Measurements from ENCODE around the gene PDE7B. TPM values are rescaled to one million over a fixed set of nuclear protein-coding genes. Genes with fewer than 3 reads are reported as not detected.

PDE7B gene
- total RNA-seq, 4 donors from 2014 or later = 1.4 to 11.6 (median 3.5) TPM

GRCh38 chr6:135974426-135974825, 122.9 kb downstream of the PDE7B start:
- Histone ChIP-seq H3K9me3 (no peaks in the 10 kb centered on the region), H3K36me3 (no peaks in the 10 kb centered on the region), H3K27ac (no peak overlapping the region), H3K4me3 (no peak overlapping the region), H3K27me3 (no peaks in the 10 kb centered on the region), H3K4me1 (no peaks in the 10 kb centered on the region)
- no peak for DNase-seq
- TF ChIP-seq POLR2A (IDR thresholded peaks at IDR 0.05) = no peak

DNA sequence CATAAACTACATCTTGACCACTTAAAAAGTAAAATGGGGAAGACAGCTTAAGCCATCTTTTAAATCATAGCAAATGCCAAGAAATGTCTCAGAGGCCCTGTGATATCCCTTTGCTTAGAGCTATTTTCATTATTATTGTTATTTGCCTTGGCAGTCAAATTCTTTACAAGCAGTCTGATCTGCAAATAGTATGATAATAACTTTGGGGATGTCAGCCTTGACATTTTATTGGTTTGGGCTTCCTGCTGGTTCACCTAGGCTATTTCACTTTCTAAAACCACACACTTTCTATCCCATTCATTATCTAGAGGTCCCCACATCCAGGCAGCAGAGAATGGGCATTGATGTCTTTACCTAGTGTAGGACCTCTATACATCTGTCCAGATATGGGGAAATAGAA, 125.1 kb downstream of the PDE7B start:
- Histone ChIP-seq H3K27ac (no peak overlapping the region), H3K4me3 (no peak overlapping the region), H3K4me1 (no peaks in the 10 kb centered on the region), H3K36me3 (no peaks in the 10 kb centered on the region), H3K9me3 (no peaks in the 10 kb centered on the region), H3K27me3 (no peaks in the 10 kb centered on the region)
- TF ChIP-seq POLR2A (IDR thresholded peaks at IDR 0.05) = no peak
- TF ChIP-seq, protein P1, sequence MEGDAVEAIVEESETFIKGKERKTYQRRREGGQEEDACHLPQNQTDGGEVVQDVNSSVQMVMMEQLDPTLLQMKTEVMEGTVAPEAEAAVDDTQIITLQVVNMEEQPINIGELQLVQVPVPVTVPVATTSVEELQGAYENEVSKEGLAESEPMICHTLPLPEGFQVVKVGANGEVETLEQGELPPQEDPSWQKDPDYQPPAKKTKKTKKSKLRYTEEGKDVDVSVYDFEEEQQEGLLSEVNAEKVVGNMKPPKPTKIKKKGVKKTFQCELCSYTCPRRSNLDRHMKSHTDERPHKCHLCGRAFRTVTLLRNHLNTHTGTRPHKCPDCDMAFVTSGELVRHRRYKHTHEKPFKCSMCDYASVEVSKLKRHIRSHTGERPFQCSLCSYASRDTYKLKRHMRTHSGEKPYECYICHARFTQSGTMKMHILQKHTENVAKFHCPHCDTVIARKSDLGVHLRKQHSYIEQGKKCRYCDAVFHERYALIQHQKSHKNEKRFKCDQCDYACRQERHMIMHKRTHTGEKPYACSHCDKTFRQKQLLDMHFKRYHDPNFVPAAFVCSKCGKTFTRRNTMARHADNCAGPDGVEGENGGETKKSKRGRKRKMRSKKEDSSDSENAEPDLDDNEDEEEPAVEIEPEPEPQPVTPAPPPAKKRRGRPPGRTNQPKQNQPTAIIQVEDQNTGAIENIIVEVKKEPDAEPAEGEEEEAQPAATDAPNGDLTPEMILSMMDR (IDR thresholded peaks at IDR 0.05) = no peak
- DNase-seq = no peak

DNA sequence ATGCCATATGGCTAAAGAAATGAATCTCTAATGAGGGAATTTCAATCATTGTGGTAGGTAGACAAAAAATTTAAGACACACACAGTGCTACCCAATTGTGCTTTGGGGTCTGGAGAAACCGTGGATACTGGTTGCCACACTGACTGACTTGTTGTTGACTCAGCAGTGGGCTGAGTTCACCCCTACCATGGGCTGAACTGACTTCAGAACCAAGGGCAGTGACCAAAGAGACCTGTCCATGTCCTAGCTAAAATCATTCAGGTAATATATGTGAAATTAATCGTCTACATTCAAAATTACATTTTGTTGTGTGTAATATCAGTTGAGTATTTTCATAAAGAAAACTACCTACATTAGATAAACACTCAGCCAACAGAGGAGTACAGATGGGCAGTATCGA, 131.6 kb downstream of the PDE7B start:
- no peak overlapping the region for H3K27ac ChIP-seq
- no peaks in the 10 kb centered on the region for H3K4me1 ChIP-seq
- DNase-seq = no peak
- no peaks in the 10 kb centered on the region for H3K27me3 ChIP-seq
- no peaks in the 10 kb centered on the region for H3K36me3 ChIP-seq
- no peak overlapping the region for H3K4me3 ChIP-seq
- no peaks in the 10 kb centered on the region for H3K9me3 ChIP-seq
- TF ChIP-seq POLR2A (IDR thresholded peaks at IDR 0.05) = no peak

DNA sequence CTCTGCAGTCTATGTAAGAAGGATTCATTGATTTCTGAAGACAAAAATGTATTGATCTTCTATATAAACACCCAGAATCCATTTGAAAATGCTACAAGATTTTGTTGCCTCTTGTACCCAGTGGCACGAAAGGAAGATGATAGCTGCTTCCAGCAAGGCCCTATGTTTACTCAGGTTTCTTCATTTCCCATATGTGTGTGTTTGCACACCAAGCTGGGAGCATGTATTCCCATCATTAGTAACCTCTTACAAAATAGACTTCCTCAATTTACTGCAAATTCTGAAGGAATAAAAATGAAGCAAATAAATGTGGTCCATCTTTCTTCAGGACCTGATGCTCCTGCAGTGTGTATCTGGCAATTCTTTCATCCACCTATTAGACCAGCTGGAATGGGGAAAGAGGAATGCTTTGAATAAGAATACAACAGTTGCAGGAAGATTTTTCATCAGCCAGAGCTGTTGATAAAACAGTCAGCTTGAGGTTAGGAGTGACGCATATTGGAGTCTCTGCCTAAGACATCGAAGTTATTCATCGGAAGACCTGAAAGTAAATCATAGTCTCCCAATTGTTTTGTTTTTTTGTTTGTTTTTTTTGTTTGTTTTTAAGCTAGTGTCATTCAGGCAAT, 132.3 kb downstream of the PDE7B start:
- H3K4me3 ChIP-seq = no peak overlapping the region
- TF ChIP-seq, protein P1 (IDR thresholded peaks at IDR 0.05) = no peak
- TF ChIP-seq POLR2A (IDR thresholded peaks at IDR 0.05) = no peak
- H3K36me3 ChIP-seq = no peaks in the 10 kb centered on the region
- no peaks in the 10 kb centered on the region for H3K9me3 ChIP-seq
- H3K27ac ChIP-seq = no peak overlapping the region
- no peaks in the 10 kb centered on the region for H3K4me1 ChIP-seq
- DNase-seq = no peak
- no peaks in the 10 kb centered on the region for H3K27me3 ChIP-seq

DNA sequence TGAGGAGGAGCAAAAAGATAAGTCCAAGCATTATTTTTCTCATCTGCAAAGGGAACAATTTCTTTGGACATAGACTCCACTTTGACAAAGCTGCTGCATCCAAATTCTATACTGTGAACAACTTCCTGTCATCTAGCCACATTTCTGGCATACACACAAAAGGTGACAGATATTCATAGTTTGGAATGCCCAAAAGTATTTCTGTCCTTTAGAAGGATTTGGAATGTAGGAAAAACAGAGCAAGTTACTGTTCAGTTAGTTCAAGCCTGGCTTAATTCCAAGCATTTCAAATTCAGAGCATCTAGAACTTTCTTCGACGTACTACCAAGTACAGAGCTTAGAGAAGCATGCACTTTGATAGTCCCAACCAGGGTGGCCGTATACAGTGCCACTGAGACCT, 134.0 kb downstream of the PDE7B start:
- TF ChIP-seq, protein P1 (IDR thresholded peaks at IDR 0.05) = no peak
- no peak for TF ChIP-seq POLR2A (IDR thresholded peaks at IDR 0.05)
- H3K27ac ChIP-seq = no peak overlapping the region
- H3K36me3 ChIP-seq = no peaks in the 10 kb centered on the region
- no peak for DNase-seq
- no peaks in the 10 kb centered on the region for H3K4me1 ChIP-seq
- no peaks in the 10 kb centered on the region for H3K9me3 ChIP-seq
- no peak overlapping the region for H3K4me3 ChIP-seq
- H3K27me3 ChIP-seq = no peaks in the 10 kb centered on the region

DNA sequence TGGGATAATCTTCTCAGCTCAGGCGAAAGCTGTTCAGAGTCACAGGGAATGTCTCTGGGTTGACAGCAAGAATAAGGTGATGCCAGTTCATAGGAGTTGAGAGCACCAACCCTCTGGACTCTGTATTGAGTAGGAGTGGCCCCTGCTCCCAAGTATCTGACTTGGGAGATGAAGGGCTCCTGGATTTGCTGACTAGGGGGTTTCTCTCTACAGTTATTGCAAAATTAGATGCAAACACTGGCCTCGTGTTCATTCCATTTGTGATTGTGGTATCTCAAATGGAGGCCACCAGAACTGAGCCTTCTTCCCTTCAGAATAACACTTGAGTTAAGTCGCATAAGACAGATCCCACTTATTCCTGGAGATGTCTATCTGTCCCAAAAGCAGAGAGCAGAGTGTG, 135.7 kb downstream of the PDE7B start:
- H3K4me3 ChIP-seq = no peak overlapping the region
- no peak for TF ChIP-seq POLR2A (IDR thresholded peaks at IDR 0.05)
- TF ChIP-seq, protein P1 (IDR thresholded peaks at IDR 0.05) = no peak
- no peaks in the 10 kb centered on the region for H3K36me3 ChIP-seq
- no peaks in the 10 kb centered on the region for H3K9me3 ChIP-seq
- H3K27me3 ChIP-seq = no peaks in the 10 kb centered on the region
- DNase-seq = no peak
- no peaks in the 10 kb centered on the region for H3K4me1 ChIP-seq
- no peak overlapping the region for H3K27ac ChIP-seq

GRCh38 chr6:135990439-135990838, 138.9 kb downstream of the PDE7B start:
- Histone ChIP-seq H3K27ac (no peak overlapping the region), H3K36me3 (no peaks in the 10 kb centered on the region)
- no peak for TF ChIP-seq POLR2A (IDR thresholded peaks at IDR 0.05)
- TF ChIP-seq, protein P1 (IDR thresholded peaks at IDR 0.05) = no peak

More at GRCh38 chr6:135990439-135990838, 138.9 kb downstream of the PDE7B start:
- no peaks in the 10 kb centered on the region for H3K27me3 ChIP-seq
- no peak overlapping the region for H3K4me3 ChIP-seq
- no peaks in the 10 kb centered on the region for H3K4me1 ChIP-seq
- no peaks in the 10 kb centered on the region for H3K9me3 ChIP-seq
- DNase-seq = no peak

All from Peyer's patch (tissue), 4 donors.